GM18508 (cell line): Measurements from ENCODE around the gene SFMBT2.
A peak's percentile ranks its signal among the peaks of the same experiment; 100 is the strongest.
"Not testable (repeated sequence)": the region's sequence is repeated elsewhere in the genome, so short reads cannot be mapped to it uniquely, and the experiment has no call there.

Source experiments
- ATAC-seq: cut with Tn5 transposase; IDR thresholded peaks from one replicate; pipeline ENCODE4 v1.9.1; 2021; ENCODE audit warnings: moderate number of reproducible peaks; ENCODE audit not compliant: insufficient read depth, unreplicated experiment

The SFMBT2 gene

GRCh38 chr10:7239312-7239985 is 171.4 kb downstream of the SFMBT2 start:
- peak; percentile 49 for ATAC-seq

- no peak for ATAC-seq
Observed at GRCh38 chr10:7235376-7235775, 175.5 kb downstream of the SFMBT2 start.

- no peak for ATAC-seq
Observed at GRCh38 chr10:7234109-7234508, 176.7 kb downstream of the SFMBT2 start.

GRCh38 chr10:7233259-7233991 is 177.4 kb downstream of the SFMBT2 start:
- ATAC-seq, result no peak

- no peak for ATAC-seq
Observed at GRCh38 chr10:7231509-7232414, 179.1 kb downstream of the SFMBT2 start.

- ATAC-seq, result no peak
Observed at GRCh38 chr10:7230951-7231350, 179.9 kb downstream of the SFMBT2 start.

GRCh38 chr10:7230036-7230435 is 180.8 kb downstream of the SFMBT2 start:
- no peak for ATAC-seq

- no peak for ATAC-seq
Observed at GRCh38 chr10:7225133-7225532, 185.7 kb downstream of the SFMBT2 start.

GRCh38 chr10:7218968-7219367 is 191.9 kb downstream of the SFMBT2 start:
- no peak for ATAC-seq

- not testable (repeated sequence) for ATAC-seq
Observed at GRCh38 chr10:7212696-7213095, 198.1 kb downstream of the SFMBT2 start.

- ATAC-seq, result no peak
Observed at GRCh38 chr10:7211857-7212577, 198.8 kb downstream of the SFMBT2 start.

- no peak for ATAC-seq
Observed at GRCh38 chr10:7210516-7210915, 200.3 kb downstream of the SFMBT2 start.

GRCh38 chr10:7209458-7209857 is 201.4 kb downstream of the SFMBT2 start:
- ATAC-seq, result no peak

GRCh38 chr10:7206412-7207100 is 204.3 kb downstream of the SFMBT2 start:
- ATAC-seq, result no peak

GRCh38 chr10:7205656-7206055 is 205.2 kb downstream of the SFMBT2 start:
- no peak for ATAC-seq

- no peak for ATAC-seq
Observed at GRCh38 chr10:7202793-7203355, 208.0 kb downstream of the SFMBT2 start.

GRCh38 chr10:7199152-7199760 is 211.6 kb downstream of the SFMBT2 start:
- ATAC-seq, result no peak

GRCh38 chr10:7196284-7196683 is 214.6 kb downstream of the SFMBT2 start:
- no peak for ATAC-seq

- no peak for ATAC-seq
Observed at GRCh38 chr10:7195118-7195517, 215.7 kb downstream of the SFMBT2 start.
